Parathyroid adenoma (tissue), 2 donors: Measurements from ENCODE around the gene TNFAIP8.

Experiments used
- H2AFZ ChIP-seq: fragments of 300-600 bp; sonication (generic); one replicate; pipeline ENCODE4 v1.7.0; 2017; ENCODE audit warnings: antibody characterized with exemption, mild to moderate bottlenecking
- H3K27ac ChIP-seq: fragments of 300-600 bp; sonication (generic); one replicate; pipeline ENCODE4 v1.7.0; 2017
- H3K27me3 ChIP-seq: fragments of 300-600 bp; sonication (generic); one replicate; pipeline ENCODE4 v1.7.0; 2017; ENCODE audit warnings: low read length; ENCODE audit not compliant: control insufficient read depth, insufficient read depth
- H3K36me3 ChIP-seq: fragments of 300-600 bp; sonication (generic); one replicate; pipeline ENCODE4 v1.7.0; 2017; ENCODE audit warnings: low read length; ENCODE audit not compliant: control insufficient read depth, insufficient read depth
- H3K4me1 ChIP-seq: fragments of 300-600 bp; sonication (generic); one replicate; pipeline ENCODE4 v1.7.0; 2017; ENCODE audit warnings: control low read depth
- H3K4me2 ChIP-seq: fragments of 300-600 bp; sonication (generic); one replicate; pipeline ENCODE4 v1.7.0; 2017; ENCODE audit warnings: low read length
- H3K4me3 ChIP-seq: fragments of 300-600 bp; sonication (generic); one replicate; pipeline ENCODE4 v1.7.0; 2017; ENCODE audit warnings: low read depth, low read length
- H3K79me2 ChIP-seq: fragments of 300-600 bp; sonication (generic); one replicate; pipeline ENCODE4 v1.7.0; 2017; ENCODE audit warnings: control low read depth
- H3K9ac ChIP-seq: fragments of 300-600 bp; sonication (generic); one replicate; pipeline ENCODE4 v1.7.0; 2017; ENCODE audit warnings: mild to moderate bottlenecking
- H3K9me3 ChIP-seq: fragments of 300-600 bp; sonication (generic); one replicate; pipeline ENCODE4 v1.7.0; 2017; ENCODE audit warnings: low read length; ENCODE audit not compliant: control insufficient read depth
- CTCF ChIP-seq: fragments of 300-600 bp; sonication (generic); IDR thresholded peaks from one replicate; pipeline ENCODE4 v1.7.0; 2017; ENCODE audit warnings: antibody characterized with exemption, mild to moderate bottlenecking
- donor health status: primary hyperparathyroidism.

The TNFAIP8 gene

GRCh38 chr5:119312403-119312802, 43.4 kb upstream of the TNFAIP8 start:
- Histone ChIP-seq H2AFZ (no peak overlapping the region), H3K79me2 (no peaks in the 10 kb centered on the region), H3K36me3 (no peaks in the 10 kb centered on the region), H3K9ac (no peak overlapping the region), H3K4me1 (no peaks in the 10 kb centered on the region), H3K9me3 (no peaks in the 10 kb centered on the region), H3K27ac (no peak overlapping the region), H3K4me2 (no peak overlapping the region), H3K4me3 (no peak overlapping the region), H3K27me3 (no peaks in the 10 kb centered on the region)
- TF ChIP-seq CTCF, result no peak

GRCh38 chr5:119313197-119313596, 42.6 kb upstream of the TNFAIP8 start:
- no peak for TF ChIP-seq CTCF
- no peak overlapping the region for H3K27ac ChIP-seq
- H3K4me3 ChIP-seq, result no peak overlapping the region
- H3K36me3 ChIP-seq, result no peaks in the 10 kb centered on the region
- H3K79me2 ChIP-seq, result no peaks in the 10 kb centered on the region
- H3K9me3 ChIP-seq, result no peaks in the 10 kb centered on the region
- no peak overlapping the region for H3K9ac ChIP-seq
- no peak overlapping the region for H3K4me2 ChIP-seq
- no peak overlapping the region for H2AFZ ChIP-seq
- no peaks in the 10 kb centered on the region for H3K4me1 ChIP-seq
- no peaks in the 10 kb centered on the region for H3K27me3 ChIP-seq

GRCh38 chr5:119313658-119314605, 41.9 kb upstream of the TNFAIP8 start:
- no peak overlapping the region for H3K9ac ChIP-seq
- H3K4me2 ChIP-seq, result no peak overlapping the region
- H2AFZ ChIP-seq, result no peak overlapping the region
- H3K9me3 ChIP-seq, result no peaks in the 10 kb centered on the region
- no peaks in the 10 kb centered on the region for H3K27me3 ChIP-seq
- no peak overlapping the region for H3K4me3 ChIP-seq
- no peaks in the 10 kb centered on the region for H3K36me3 ChIP-seq
- H3K4me1 ChIP-seq, result no peaks in the 10 kb centered on the region
- no peak for TF ChIP-seq CTCF
- no peak overlapping the region for H3K27ac ChIP-seq
- no peaks in the 10 kb centered on the region for H3K79me2 ChIP-seq

- Histone ChIP-seq H3K9me3 (no peaks in the 10 kb centered on the region), H3K4me1 (no peaks in the 10 kb centered on the region), H3K79me2 (no peaks in the 10 kb centered on the region), H3K9ac (no peak overlapping the region), H3K36me3 (no peaks in the 10 kb centered on the region), H3K4me3 (no peak overlapping the region), H3K27me3 (no peaks in the 10 kb centered on the region), H2AFZ (peak overlapping the region; percentile 50), H3K4me2 (no peak overlapping the region), H3K27ac (no peak overlapping the region)
- no peak for TF ChIP-seq CTCF
Measured at GRCh38 chr5:119315516-119315949, 40.3 kb upstream of the TNFAIP8 start.
